MM.1S (cell line): ENCODE results near the gene ALAS1.

ENCODE experiments used
- DNase-seq: peaks from one replicate; pipeline ENCODE4 v3.0.0-alpha.2; 2015
- H2AFZ ChIP-seq: fragments of 300-600 bp; sonication (generic); 2 replicates; pipeline ENCODE4 v1.6.0; 2016; ENCODE audit warnings: antibody characterized with exemption, low read length
- H3F3A ChIP-seq: fragments of 300-600 bp; sonication (generic); 2 replicates; pipeline ENCODE4 v1.6.1; 2016; ENCODE audit warnings: mild to moderate bottlenecking, antibody characterized with exemption, low read length, moderate library complexity, mixed read lengths; ENCODE audit not compliant: insufficient read depth
- H3K27ac ChIP-seq: fragments of 300-600 bp; sonication (generic); 2 replicates; pipeline ENCODE4 v1.5.1; 2016; ENCODE audit warnings: mild to moderate bottlenecking, low read length
- H3K27me3 ChIP-seq: fragments of 300-600 bp; sonication (generic); replicated peaks from 2 replicates; pipeline ENCODE4 v1.6.0; 2016; ENCODE audit warnings: low read length; ENCODE audit not compliant: insufficient read depth
- H3K36me3 ChIP-seq: fragments of 300-600 bp; sonication (generic); replicated peaks from 2 replicates; pipeline ENCODE4 v1.6.1; 2016; ENCODE audit warnings: mild to moderate bottlenecking, low read length, mixed read lengths; ENCODE audit not compliant: insufficient read depth
- H3K4me1 ChIP-seq: fragments of 300-600 bp; sonication (generic); 2 replicates; pipeline ENCODE4 v1.6.1; 2016; ENCODE audit warnings: low read length, mixed read lengths
- H3K4me2 ChIP-seq: fragments of 300-600 bp; sonication (generic); 2 replicates; pipeline ENCODE4 v1.6.0; 2016; ENCODE audit warnings: low read depth, low read length
- H3K4me3 ChIP-seq: fragments of 300-600 bp; sonication (generic); 2 replicates; pipeline ENCODE4 v1.5.1; 2016; ENCODE audit warnings: low read length, mixed read lengths
- H3K79me2 ChIP-seq: fragments of 300-600 bp; sonication (generic); 2 replicates; pipeline ENCODE4 v1.6.1; 2016; ENCODE audit warnings: mixed run types, low read length, mixed read lengths
- H3K9ac ChIP-seq: fragments of 300-600 bp; sonication (generic); 2 replicates; pipeline ENCODE4 v1.6.1; 2016; ENCODE audit warnings: low read length, mixed read lengths
- H3K9me2 ChIP-seq: fragments of 300-600 bp; sonication (generic); replicated peaks from 2 replicates; pipeline ENCODE4 v1.6.1; 2016; ENCODE audit warnings: mild to moderate bottlenecking, low read length, mixed read lengths; ENCODE audit not compliant: insufficient read depth
- H3K9me3 ChIP-seq: fragments of 300-600 bp; sonication (generic); replicated peaks from 2 replicates; pipeline ENCODE4 v1.6.1; 2016; ENCODE audit warnings: mild to moderate bottlenecking, low read length, mixed read lengths; ENCODE audit not compliant: insufficient read depth
- H4K20me1 ChIP-seq: fragments of 300-600 bp; sonication (generic); 2 replicates; pipeline ENCODE4 v1.6.1; 2016; ENCODE audit warnings: mild to moderate bottlenecking, low read length, moderate library complexity, mixed read lengths; ENCODE audit not compliant: insufficient read depth
- EZH2 ChIP-seq: fragments of 300-600 bp; sonication (generic); optimal IDR thresholded peaks from 2 replicates; pipeline ENCODE3; 2017; ENCODE audit warnings: low read depth, mild to moderate bottlenecking, antibody characterized with exemption, low read length, mixed read lengths
- EZH2phosphoT487 ChIP-seq: fragments of 300-600 bp; sonication (generic); IDR thresholded peaks from 2 replicates; pipeline ENCODE4 v1.6.1; 2018; ENCODE audit warnings: antibody characterized with exemption, low read length
- TF ChIP-seq, protein P1 (sequence below): fragments of 300-600 bp; sonication (generic); IDR thresholded peaks from 2 replicates; pipeline ENCODE4 v1.5.1; 2016; ENCODE audit warnings: antibody characterized with exemption, low read length, mixed read lengths

ALAS1 gene

DNA sequence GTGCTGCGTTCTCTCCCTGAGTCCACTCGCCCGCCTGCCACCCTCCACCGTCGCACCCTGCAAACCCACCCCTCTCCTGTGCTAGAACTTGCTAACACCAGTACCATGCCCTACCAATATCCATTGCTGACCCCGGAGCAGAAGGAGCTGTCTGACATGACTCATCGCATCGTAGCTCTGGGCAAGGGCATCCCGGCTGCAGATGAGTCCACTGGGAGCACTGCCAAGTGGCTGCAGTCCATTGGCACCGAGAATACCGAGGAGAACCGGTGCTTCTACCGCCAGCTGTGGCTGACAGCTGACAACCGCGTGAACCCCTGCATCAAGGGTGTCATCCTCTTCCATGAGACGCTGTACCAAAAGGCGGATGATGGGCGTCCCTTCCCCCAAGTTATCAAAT lies 4.9 kb upstream of the ALAS1 start:
- Histone ChIP-seq H3K9me3 (no peaks in the 10 kb centered on the region), H3K4me3 (no peak overlapping the region), H3K9me2 (no peaks in the 10 kb centered on the region), H4K20me1 (no peaks in the 10 kb centered on the region), H3K27ac (no peak overlapping the region), H2AFZ (no peak overlapping the region), H3K27me3 (no peaks in the 10 kb centered on the region), H3F3A (no peaks in the 10 kb centered on the region), H3K9ac (no peak overlapping the region), H3K79me2 (peaks cover under 1% of the 10 kb centered on the region), H3K36me3 (no peaks in the 10 kb centered on the region), H3K4me1 (peaks cover 3% of the 10 kb centered on the region; the same call in 1 of the 2 replicates), H3K4me2 (no peak overlapping the region)
- TF ChIP-seq EZH2phosphoT487 (no peak), EZH2 (no peak)
- TF ChIP-seq, protein P1, sequence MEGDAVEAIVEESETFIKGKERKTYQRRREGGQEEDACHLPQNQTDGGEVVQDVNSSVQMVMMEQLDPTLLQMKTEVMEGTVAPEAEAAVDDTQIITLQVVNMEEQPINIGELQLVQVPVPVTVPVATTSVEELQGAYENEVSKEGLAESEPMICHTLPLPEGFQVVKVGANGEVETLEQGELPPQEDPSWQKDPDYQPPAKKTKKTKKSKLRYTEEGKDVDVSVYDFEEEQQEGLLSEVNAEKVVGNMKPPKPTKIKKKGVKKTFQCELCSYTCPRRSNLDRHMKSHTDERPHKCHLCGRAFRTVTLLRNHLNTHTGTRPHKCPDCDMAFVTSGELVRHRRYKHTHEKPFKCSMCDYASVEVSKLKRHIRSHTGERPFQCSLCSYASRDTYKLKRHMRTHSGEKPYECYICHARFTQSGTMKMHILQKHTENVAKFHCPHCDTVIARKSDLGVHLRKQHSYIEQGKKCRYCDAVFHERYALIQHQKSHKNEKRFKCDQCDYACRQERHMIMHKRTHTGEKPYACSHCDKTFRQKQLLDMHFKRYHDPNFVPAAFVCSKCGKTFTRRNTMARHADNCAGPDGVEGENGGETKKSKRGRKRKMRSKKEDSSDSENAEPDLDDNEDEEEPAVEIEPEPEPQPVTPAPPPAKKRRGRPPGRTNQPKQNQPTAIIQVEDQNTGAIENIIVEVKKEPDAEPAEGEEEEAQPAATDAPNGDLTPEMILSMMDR, result no peak
- no peak for DNase-seq

DNA sequence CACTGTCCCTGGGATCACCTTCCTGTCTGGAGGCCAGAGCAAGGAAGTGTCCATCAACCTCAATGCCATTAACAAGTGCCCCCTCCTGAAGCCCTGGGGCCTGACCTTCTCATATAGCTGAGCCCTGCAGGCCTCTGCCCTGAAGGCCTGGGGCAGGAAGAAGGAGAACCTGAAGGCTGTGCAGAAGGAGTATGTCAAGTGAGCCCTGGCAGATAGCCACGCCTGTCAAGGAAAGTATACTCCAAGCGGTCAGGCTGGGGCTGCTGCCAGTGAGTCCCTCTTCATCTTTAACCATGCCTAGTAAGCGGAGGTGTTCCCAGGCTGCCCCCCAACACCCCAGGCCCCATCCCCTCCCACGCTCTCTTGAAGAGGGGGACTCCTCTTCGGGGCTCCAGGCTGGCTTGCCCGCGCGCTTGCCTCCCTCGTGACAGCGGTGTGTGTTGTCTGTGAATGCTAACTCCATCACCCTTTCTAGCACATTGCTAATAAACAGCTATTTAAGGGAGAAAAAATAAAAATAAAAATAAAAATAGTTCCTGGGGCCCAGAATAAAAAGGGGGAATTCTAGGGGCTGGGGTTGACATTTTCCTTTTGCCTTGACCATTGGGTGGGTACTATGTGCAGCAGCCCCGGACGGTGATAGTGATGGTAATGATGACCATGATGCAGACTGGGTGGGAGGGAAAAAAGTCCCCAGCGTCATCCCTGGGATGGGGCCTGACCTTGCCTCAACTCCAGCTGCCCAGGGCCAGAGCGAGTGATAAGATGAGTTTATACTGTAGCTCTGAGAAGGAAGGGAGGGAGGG lies 3.3 kb upstream of the ALAS1 start:
- Histone ChIP-seq H4K20me1 (no peaks in the 10 kb centered on the region), H3K79me2 (peaks cover 16% of the 10 kb centered on the region), H3K27ac (no peak overlapping the region), H3K27me3 (no peaks in the 10 kb centered on the region), H2AFZ (no peak overlapping the region), H3K4me2 (no peak overlapping the region), H3K9ac (no peak overlapping the region), H3K4me1 (peaks cover 11% of the 10 kb centered on the region), H3K36me3 (no peaks in the 10 kb centered on the region; the same call in 1 of the 2 replicates), H3K9me2 (no peaks in the 10 kb centered on the region), H3K4me3 (no peak overlapping the region), H3F3A (no peaks in the 10 kb centered on the region), H3K9me3 (no peaks in the 10 kb centered on the region)
- DNase-seq, result no peak
- TF ChIP-seq EZH2 (no peak), EZH2phosphoT487 (no peak)
- TF ChIP-seq, protein P1, result no peak

DNA sequence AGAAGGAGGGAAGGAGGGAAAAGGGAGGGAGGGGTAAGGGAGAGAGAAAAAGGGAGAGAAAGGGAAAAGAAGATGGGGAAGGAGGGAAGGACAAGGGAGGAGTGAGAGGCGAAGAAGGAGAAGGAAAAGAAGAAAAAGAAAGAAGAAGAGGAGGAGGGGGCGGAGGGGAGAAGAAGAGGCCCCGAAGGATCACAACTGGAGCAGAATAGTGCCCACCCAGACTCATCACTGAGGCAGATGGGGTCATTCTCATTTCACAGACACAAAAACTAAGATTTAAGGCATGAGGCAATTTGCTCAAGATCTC lies 2.7 kb upstream of the ALAS1 start:
- Histone ChIP-seq H3K36me3 (no peaks in the 10 kb centered on the region; the same call in 1 of the 2 replicates), H2AFZ (no peak overlapping the region), H3K9ac (no peak overlapping the region), H3K4me1 (peaks cover 11% of the 10 kb centered on the region), H3F3A (no peaks in the 10 kb centered on the region), H4K20me1 (no peaks in the 10 kb centered on the region), H3K27me3 (no peaks in the 10 kb centered on the region), H3K9me2 (no peaks in the 10 kb centered on the region), H3K4me2 (no peak overlapping the region), H3K9me3 (no peaks in the 10 kb centered on the region), H3K79me2 (peaks cover 16% of the 10 kb centered on the region), H3K4me3 (no peak overlapping the region), H3K27ac (no peak overlapping the region)
- DNase-seq, result no peak
- TF ChIP-seq, protein P1, result no peak
